ENCODE results near the gene SLC35E4. TPM values are rescaled to one million over a fixed set of nuclear protein-coding genes. Genes with fewer than 3 reads are reported as not detected.
"Not testable (repeated sequence)": the region's sequence is repeated elsewhere in the genome, so short reads cannot be mapped to it uniquely, and the experiment has no call there.

SLC35E4 gene
- total and polyA plus RNA-seq, 2 experiments from 2014 or later, result 8.2 to 12.2 TPM

GRCh38 chr22:30627471-30627870 lies 8.1 kb upstream of the SLC35E4 start:
- H3K4me1 ChIP-seq (ENCODE audit: low read depth), result no peaks in the 10 kb centered on the region
- no peaks in the 10 kb centered on the region for H3K9me3 ChIP-seq (ENCODE audit: low read depth)
- H3K4me3 ChIP-seq, result no peak overlapping the region
- no peak for TF ChIP-seq CTCF (IDR thresholded peaks at IDR 0.05; ENCODE audit: low read depth, low read length)
- H3K27ac ChIP-seq, result no peak overlapping the region
- no peaks in the 10 kb centered on the region for H3K27me3 ChIP-seq
- no peak for DNase-seq (ENCODE audit: low read depth in 1 of 2, low spot score in 1 of 2)
- no peaks in the 10 kb centered on the region for H3K36me3 ChIP-seq

GRCh38 chr22:30628491-30628890 lies 7.1 kb upstream of the SLC35E4 start:
- DNase-seq (ENCODE audit: low read depth in 1 of 2, low spot score in 1 of 2), result no peak
- Histone ChIP-seq H3K4me1 (ENCODE audit: low read depth) (no peaks in the 10 kb centered on the region), H3K27ac (no peak overlapping the region), H3K27me3 (no peaks in the 10 kb centered on the region), H3K4me3 (no peak overlapping the region), H3K9me3 (ENCODE audit: low read depth) (no peaks in the 10 kb centered on the region), H3K36me3 (no peaks in the 10 kb centered on the region)
- TF ChIP-seq CTCF (IDR thresholded peaks at IDR 0.05; ENCODE audit: low read depth, low read length), result no peak

- H3K27me3 ChIP-seq, H3K36me3 ChIP-seq: not testable (repeated sequence)
These were observed 4.1 kb upstream of the SLC35E4 start for GRCh38 chr22:30631469-30631868.

GRCh38 chr22:30634471-30635233 lies 929 bp upstream of the SLC35E4 start:
- Histone ChIP-seq H3K9me3 (ENCODE audit: low read depth) (no peaks in the 10 kb centered on the region), H3K27me3 (no peaks in the 10 kb centered on the region), H3K4me3 (no peak overlapping the region), H3K4me1 (ENCODE audit: low read depth) (no peaks in the 10 kb centered on the region), H3K36me3 (no peaks in the 10 kb centered on the region), H3K27ac (no peak overlapping the region)
- peak; percentile 86 for DNase-seq (ENCODE audit: low read depth in 1 of 2, low spot score in 1 of 2)
- TF ChIP-seq CTCF (IDR thresholded peaks at IDR 0.05; ENCODE audit: low read depth, low read length), result peak; percentile 96

More at GRCh38 chr22:30631469-30631868, 4.1 kb upstream of the SLC35E4 start:
- not testable (repeated sequence) for H3K9me3 ChIP-seq (ENCODE audit: low read depth); H3K4me3 ChIP-seq; DNase-seq (ENCODE audit: low read depth in 1 of 2, low spot score in 1 of 2); H3K4me1 ChIP-seq (ENCODE audit: low read depth); H3K27ac ChIP-seq

- H3K4me3 ChIP-seq, result peak overlapping the region; percentile 36
- no peak overlapping the region for H3K27ac ChIP-seq
- no peaks in the 10 kb centered on the region for H3K27me3 ChIP-seq
- H3K36me3 ChIP-seq, result no peaks in the 10 kb centered on the region
- no peaks in the 10 kb centered on the region for H3K9me3 ChIP-seq (ENCODE audit: low read depth)
- TF ChIP-seq CTCF (IDR thresholded peaks at IDR 0.05; ENCODE audit: low read depth, low read length), result no peak
- DNase-seq (ENCODE audit: low read depth in 1 of 2, low spot score in 1 of 2), result no peak
- peaks cover 10% of the 10 kb centered on the region for H3K4me1 ChIP-seq (ENCODE audit: low read depth)
These were observed 871 bp downstream of the SLC35E4 start for GRCh38 chr22:30636226-30637077.

- Histone ChIP-seq H3K4me1 (ENCODE audit: low read depth) (peaks cover 10% of the 10 kb centered on the region), H3K27ac (no peak overlapping the region), H3K27me3 (no peaks in the 10 kb centered on the region), H3K4me3 (no peak overlapping the region), H3K36me3 (no peaks in the 10 kb centered on the region), H3K9me3 (ENCODE audit: low read depth) (no peaks in the 10 kb centered on the region)
- DNase-seq (ENCODE audit: low read depth in 1 of 2, low spot score in 1 of 2), result no peak
- TF ChIP-seq CTCF (IDR thresholded peaks at IDR 0.05; ENCODE audit: low read depth, low read length), result no peak
These were observed 2.1 kb downstream of the SLC35E4 start for GRCh38 chr22:30637701-30638114.
